Prostate gland (tissue), 2 donors: ENCODE results near the gene TFB2M.

Experiments
- CTCF ChIP-seq, 4 experiments: fragments of 200-600 bp in 2 of 4; fragments of 450-650 bp in 2 of 4; sonication (generic) in 2 of 4; IDR thresholded peaks; 1 replicate in 3 of 4; 2 replicates in 1 of 4; pipeline ENCODE4 v1.5.1; 2016 to 2019; ENCODE audit warnings: antibody characterized with exemption in 4 of 4, mild to moderate bottlenecking in 2 of 4, moderate library complexity in 2 of 4
- POLR2AphosphoS5 ChIP-seq: sonication (generic); formaldehyde crosslinking; IDR thresholded peaks from one replicate; pipeline ENCODE4 v1.6.1; 2017; ENCODE audit warnings: antibody characterized with exemption

DNA sequence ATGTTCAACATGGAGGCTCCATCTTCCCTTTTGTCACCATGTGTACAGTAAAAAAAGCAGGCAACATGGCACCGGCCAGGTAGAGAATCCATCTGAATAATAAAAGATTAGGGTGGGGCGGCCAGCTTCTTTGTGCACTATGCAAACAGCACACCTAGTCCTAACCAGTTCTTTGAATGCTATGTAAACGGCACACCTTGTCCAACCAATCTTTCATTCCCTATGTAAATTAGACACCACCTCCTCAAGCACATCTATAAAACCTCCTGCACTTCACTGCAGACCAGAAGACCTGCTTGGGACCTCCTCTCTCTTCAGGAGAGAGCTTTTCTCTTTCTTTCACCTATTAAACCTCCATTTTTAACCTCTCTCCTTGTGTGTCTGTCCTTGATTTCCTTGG lies 28.2 kb downstream of the TFB2M start:
- no peak for TF ChIP-seq CTCF (IDR thresholded peaks at IDR 0.05)
- peak; percentile 81 for TF ChIP-seq POLR2AphosphoS5
